ENCODE measurements around the gene GAS2L1. TPM values are rescaled to one million over a fixed set of nuclear protein-coding genes. Genes with fewer than 3 reads are reported as not detected.

Gene GAS2L1
- total RNA-seq, 4 donors from 2014 or later, result 58.0 to 75.0 (median 67.8) TPM

- peak in 1 of 2 donors; percentile 81 for DNase-seq (ENCODE audit: low spot score in 2 of 2)
- H3K4me3 ChIP-seq (ENCODE audit: low read depth, poor library complexity, severe bottlenecking), result no peak overlapping the region
- 85 to 91% methylated on average over 19 of the region's 19 CpGs for WGBS, 2 donors
- intact Hi-C loops (cut with DNase I; ENCODE audit: low total_unique reads), result no loop called here
- TF ChIP-seq CTCF (IDR thresholded peaks at IDR 0.05) (no peak), POLR2A (IDR thresholded peaks at IDR 0.05) (no peak)
Observed at GRCh38 chr22:29299136-29299900, 7.1 kb upstream of the GAS2L1 start.

- TF ChIP-seq POLR2A (IDR thresholded peaks at IDR 0.05) (no peak), CTCF (IDR thresholded peaks at IDR 0.05) (no peak)
- no peak overlapping the region for H3K4me3 ChIP-seq (ENCODE audit: low read depth, poor library complexity, severe bottlenecking)
- WGBS, 2 donors, result 62 to 66% methylated on average over 4 of the region's 4 CpGs
Observed at GRCh38 chr22:29300467-29300806, 6.0 kb upstream of the GAS2L1 start.

GRCh38 chr22:29300807-29301601, 5.4 kb upstream of the GAS2L1 start:
- DNase-seq (ENCODE audit: low spot score in 2 of 2), result peak in 1 of 2 donors; percentile 75

More at GRCh38 chr22:29300467-29300806, 6.0 kb upstream of the GAS2L1 start:
- intact Hi-C loops (cut with DNase I; ENCODE audit: low total_unique reads), result no loop called here
- DNase-seq (ENCODE audit: low spot score in 2 of 2), result peak in 1 of 2 donors; percentile 67

GRCh38 chr22:29301716-29302401, 4.6 kb upstream of the GAS2L1 start:
- WGBS, 2 donors, result 84 to 86% methylated on average over 16 to 17 of the region's 17 CpGs
- peak in 1 of 2 donors; percentile 85 for DNase-seq (ENCODE audit: low spot score in 2 of 2)
- no peak for TF ChIP-seq CTCF (IDR thresholded peaks at IDR 0.05)
- TF ChIP-seq POLR2A (IDR thresholded peaks at IDR 0.05), result no peak
- intact Hi-C loops (cut with DNase I; ENCODE audit: low total_unique reads), result no loop called here
- H3K4me3 ChIP-seq (ENCODE audit: low read depth, poor library complexity, severe bottlenecking), result no peak overlapping the region

More at GRCh38 chr22:29300807-29301601, 5.4 kb upstream of the GAS2L1 start:
- intact Hi-C loops (cut with DNase I; ENCODE audit: low total_unique reads), result no loop called here
- TF ChIP-seq CTCF (IDR thresholded peaks at IDR 0.05) (no peak), POLR2A (IDR thresholded peaks at IDR 0.05) (no peak)
- no peak overlapping the region for H3K4me3 ChIP-seq (ENCODE audit: low read depth, poor library complexity, severe bottlenecking)
- WGBS, 2 donors, result 67 to 72% methylated on average over 10 of the region's 10 CpGs

GRCh38 chr22:29302402-29302680, 4.1 kb upstream of the GAS2L1 start:
- TF ChIP-seq CTCF (IDR thresholded peaks at IDR 0.05) (no peak), POLR2A (IDR thresholded peaks at IDR 0.05) (no peak)
- WGBS, 2 donors, result 27 to 29% methylated on average over 2 of the region's 2 CpGs
- intact Hi-C loops (cut with DNase I; ENCODE audit: low total_unique reads), result no loop called here
- no peak for DNase-seq (ENCODE audit: low spot score in 2 of 2)
- no peak overlapping the region for H3K4me3 ChIP-seq (ENCODE audit: low read depth, poor library complexity, severe bottlenecking)
